GM23248 (cell line): ENCODE measurements around the gene RAB1A.

Experiments used
- EZH2 ChIP-seq: fragments of 200-600 bp; sonication (generic); IDR thresholded peaks from 2 replicates; pipeline ENCODE4 v1.6.1; 2018; ENCODE audit warnings: antibody characterized with exemption, mild to moderate bottlenecking; ENCODE audit not compliant: insufficient read depth, poor library complexity, severe bottlenecking
- EZH2phosphoT487 ChIP-seq: fragments of 200-600 bp; sonication (generic); IDR thresholded peaks from 2 replicates; pipeline ENCODE4 v1.6.1; 2018; ENCODE audit warnings: antibody characterized with exemption, moderate library complexity, mild to moderate bottlenecking, low read depth; ENCODE audit not compliant: insufficient read depth

- no peak for TF ChIP-seq EZH2
- no peak for TF ChIP-seq EZH2phosphoT487
Observed at GRCh38 chr2:65049010-65049639, 80.8 kb downstream of the RAB1A start.
